MM.1S (cell line): ENCODE data around the gene MGME1.

ENCODE experiments used
- CTCF ChIP-seq: fragments of 300-600 bp; sonication (generic); IDR thresholded peaks from 2 replicates; pipeline ENCODE4 v1.5.1; 2016; ENCODE audit warnings: antibody characterized with exemption, low read length, mixed read lengths
- EZH2phosphoT487 ChIP-seq: fragments of 300-600 bp; sonication (generic); IDR thresholded peaks from 2 replicates; pipeline ENCODE4 v1.6.1; 2018; ENCODE audit warnings: antibody characterized with exemption, low read length

DNA sequence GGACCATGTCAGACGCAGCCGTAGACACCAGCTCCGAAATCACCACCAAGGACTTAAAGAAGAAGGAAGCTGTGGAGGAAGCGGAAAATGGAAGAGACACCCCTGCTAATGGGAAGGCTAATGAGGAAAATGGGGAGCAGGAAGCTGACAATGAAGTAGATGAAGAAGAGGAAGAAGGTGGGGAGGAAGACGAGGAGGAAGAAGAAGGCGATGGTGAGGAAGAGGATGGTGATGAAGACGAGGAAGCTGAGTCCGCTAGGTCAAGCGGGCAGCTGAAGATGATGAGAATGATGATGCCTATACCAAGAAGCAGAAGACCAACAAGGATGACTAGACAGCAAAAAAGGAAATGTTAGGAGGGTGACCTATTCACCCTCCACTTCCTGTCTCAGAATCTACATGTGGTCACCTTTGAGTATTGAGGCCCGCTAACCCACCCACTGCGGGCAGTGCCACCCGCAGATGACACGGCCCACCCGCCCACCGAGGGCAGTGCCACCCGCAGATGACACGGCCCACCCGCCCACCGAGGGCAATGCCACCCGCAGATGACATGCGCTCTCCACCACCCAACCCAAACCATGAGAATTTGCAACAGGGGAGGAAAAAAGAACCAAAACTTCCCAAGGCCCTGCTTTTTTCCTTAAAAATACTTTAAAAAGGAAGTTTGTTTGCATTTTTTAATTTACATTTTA is 43.3 kb downstream of the MGME1 start:
- no peak for TF ChIP-seq CTCF
- no peak for TF ChIP-seq EZH2phosphoT487
